Measurements from ENCODE around the gene CHCHD6.

DNA sequence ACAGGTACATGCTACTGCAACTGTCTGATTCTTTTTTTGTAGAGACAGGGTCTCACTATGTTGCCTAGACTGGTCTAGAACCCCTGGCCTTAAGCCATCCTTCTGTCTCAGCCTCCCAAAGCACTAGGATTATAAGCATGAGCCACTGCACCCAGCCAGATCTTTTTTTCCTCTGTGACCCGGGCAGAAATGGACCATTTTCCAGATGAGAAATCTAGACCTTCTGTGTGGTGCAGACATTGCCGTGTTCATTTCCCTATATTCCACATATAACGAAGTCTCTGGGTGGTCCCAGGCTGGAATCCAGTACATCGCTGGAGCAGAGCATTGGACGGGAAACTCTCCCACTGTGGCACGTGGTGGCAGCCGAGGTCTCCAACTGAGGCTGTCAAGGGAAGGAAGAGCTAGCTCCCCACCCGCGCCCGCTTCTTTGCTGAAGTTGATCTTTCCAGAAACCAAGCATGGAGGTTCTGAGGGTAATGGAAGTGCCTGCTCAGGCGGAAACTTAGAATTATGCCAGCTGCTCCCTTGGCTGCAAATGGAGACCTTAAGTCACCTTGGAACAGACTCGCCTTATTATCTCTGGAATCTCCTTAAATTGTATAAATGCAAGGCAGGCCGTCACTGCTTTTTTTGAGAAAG lies 26.1 kb upstream of the CHCHD6 start:
- no peak for TF ChIP-seq CTCF (IDR thresholded peaks at IDR 0.05)
- TF ChIP-seq POLR2A (IDR thresholded peaks at IDR 0.05) = no peak
